Activated effector memory CD4-positive, alpha-beta T cell treated with anti-CD3 and anti-CD28 coated beads, Interleukin-2, amount 50 U/mL, for 16 hours (primary cell): Measurements from ENCODE around the gene TSSK6.

Experiments used
- DNase-seq: peaks from one replicate; pipeline ENCODE4 v3.0.0-alpha.2; 2020

Gene TSSK6

DNA sequence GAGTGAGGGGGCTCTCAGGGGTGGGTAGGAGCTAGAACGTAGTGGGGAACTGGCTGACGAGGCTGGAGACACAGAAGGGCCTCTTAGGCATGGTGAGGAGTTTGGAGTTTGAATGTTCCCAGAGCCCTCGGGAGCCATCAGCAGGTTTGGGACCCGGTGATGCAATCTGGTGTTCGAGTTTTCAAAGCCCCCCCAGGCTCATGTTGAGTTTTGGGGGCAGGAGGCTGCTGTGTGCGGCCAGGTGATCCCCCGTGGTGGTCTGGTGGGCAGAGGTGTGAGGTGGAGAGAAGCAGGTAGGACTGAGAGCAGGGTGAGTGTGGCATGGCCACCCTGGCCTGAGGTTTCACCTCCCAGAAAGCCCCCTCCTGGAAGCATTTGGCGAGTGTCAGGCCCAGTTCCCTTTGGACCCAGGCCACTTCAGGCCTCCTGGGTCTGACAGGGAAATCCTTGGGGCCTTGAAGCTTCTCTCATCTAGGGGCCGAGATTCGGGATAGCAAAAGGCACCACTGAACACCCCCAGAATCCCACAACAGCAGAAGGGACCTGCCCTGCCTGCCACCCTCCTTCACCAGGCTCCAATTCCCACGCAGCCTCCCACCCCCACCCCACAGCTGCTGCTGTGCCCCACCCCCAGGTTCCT, 14.6 kb upstream of the TSSK6 start:
- DNase-seq, result no peak

GRCh38 chr19:19528721-19529490, 13.6 kb upstream of the TSSK6 start, which contains the start of gene YJEFN3:
TSS of gene YJEFN3 (plus strand) at chr19:19528911. CDS start at chr19:19528933, 22 bp downstream.
- no peak for DNase-seq

- DNase-seq, result no peak
Measured at GRCh38 chr19:19527674-19528625, 12.6 kb upstream of the TSSK6 start.

DNA sequence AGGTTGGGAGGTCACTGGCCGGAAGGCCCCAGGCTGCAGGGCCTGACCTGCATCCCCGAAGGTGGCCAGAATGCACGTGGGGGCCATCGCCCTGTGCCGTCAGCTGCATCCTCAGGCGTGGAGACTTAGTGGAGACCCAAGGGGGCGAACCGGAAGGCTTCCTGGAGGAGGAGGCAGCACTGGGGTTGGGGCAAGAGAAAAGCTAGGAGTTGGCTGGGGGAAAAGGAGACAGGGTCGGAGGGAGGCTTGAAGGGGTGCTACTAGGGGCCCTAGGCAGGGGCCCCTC, 12.0 kb upstream of the TSSK6 start:
- DNase-seq, result no peak

GRCh38 chr19:19526581-19527370, 11.4 kb upstream of the TSSK6 start:
- DNase-seq, result no peak

DNA sequence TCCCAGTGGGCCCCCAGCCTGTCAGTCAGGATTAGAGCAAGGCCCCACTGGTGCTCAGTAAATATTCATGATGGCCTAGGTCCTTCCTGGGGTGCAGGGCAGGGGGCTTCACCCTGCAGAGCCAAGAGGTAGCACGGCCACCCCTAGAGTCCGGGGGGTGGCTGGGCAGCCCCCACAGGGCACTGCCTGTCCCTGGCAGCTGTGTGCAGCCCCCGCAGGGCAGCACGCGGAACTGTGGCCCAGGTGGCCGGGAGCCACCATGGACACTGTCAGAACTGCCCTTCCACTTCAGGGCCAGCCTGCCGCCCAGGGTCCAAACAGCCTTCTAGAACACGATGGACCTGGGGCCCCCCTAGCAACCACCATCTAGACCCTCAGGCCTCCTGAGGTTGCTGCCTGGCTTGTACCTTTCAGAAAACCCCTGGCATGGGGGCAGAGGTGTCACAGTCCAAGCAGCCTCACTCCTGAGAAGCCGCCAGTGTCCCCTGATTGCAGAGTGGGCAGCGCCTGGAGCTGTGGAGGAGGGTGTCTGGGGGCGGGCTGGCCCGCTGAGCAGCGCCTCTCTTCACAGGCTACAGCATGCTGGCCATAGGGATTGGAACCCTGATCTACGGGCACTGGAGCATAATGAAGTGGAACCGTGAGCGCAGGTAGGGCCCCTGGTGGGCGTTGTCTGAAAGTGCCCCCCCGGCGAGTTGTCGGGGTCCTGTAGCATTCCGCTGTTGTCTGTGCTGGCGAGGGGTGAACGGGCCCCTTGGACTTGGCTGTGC, 10.4 kb upstream of the TSSK6 start:
- DNase-seq, result no peak

- DNase-seq, result no peak
Measured at GRCh38 chr19:19524053-19524452, 8.7 kb upstream of the TSSK6 start.

DNA sequence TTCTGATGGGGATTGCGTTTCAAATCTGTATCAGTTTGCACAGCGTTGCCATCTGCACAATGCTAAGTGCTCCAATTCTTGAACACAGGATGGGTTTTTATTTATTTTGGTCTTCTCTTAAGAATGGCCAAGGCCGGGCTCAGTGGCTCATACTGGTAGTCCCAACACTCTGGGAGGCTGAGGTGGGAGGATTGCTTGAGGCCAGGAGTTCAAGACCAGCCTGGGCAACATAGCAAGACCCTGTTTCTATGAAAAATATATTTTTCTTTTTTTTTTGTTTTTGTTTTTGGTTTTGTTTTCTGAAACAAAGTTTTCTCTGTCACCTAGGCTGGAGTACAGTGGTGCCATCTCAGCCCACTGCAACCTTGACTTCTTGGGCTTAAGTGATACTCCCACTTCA, 7.8 kb upstream of the TSSK6 start:
- no peak for DNase-seq

GRCh38 chr19:19520989-19521388, 5.6 kb upstream of the TSSK6 start:
- DNase-seq, result no peak

GRCh38 chr19:19517235-19517619, 1.9 kb upstream of the TSSK6 start:
- DNase-seq, result no peak

GRCh38 chr19:19515642-19516519, 533 bp upstream of the TSSK6 start, which contains the start of gene NDUFA13:
TSS of gene NDUFA13 (plus strand) at chr19:19516225. CDS start at chr19:19516239, 14 bp downstream.
- peak; percentile 98 for DNase-seq

GRCh38 chr19:19514215-19514657, 1.1 kb downstream of the TSSK6 start:
- DNase-seq, result no peak

- no peak for DNase-seq
Measured at GRCh38 chr19:19513682-19514081, 1.7 kb downstream of the TSSK6 start.

GRCh38 chr19:19510432-19510831, 4.9 kb downstream of the TSSK6 start:
- no peak for DNase-seq

DNA sequence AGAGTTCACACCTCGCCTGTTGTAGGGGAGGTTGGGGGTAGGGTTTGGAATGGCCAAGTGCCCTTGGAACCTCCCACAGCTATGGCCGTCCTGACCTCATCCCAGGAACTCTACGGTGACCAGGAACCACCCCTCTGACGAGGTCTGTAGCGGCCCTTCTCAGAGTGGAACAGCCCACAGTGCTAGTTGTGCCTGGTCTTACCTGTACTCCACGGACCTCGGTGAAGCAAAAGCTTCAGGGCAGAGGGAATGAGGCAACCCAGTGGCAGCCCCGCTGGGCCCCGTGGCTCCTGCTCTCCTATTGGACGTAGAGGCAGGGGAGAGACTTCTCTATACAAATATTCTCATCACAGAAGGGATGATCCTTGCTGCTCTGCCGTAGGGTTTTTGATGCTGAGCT, 7.1 kb downstream of the TSSK6 start:
- no peak for DNase-seq

GRCh38 chr19:19507354-19507753, 8.0 kb downstream of the TSSK6 start:
- no peak for DNase-seq

DNA sequence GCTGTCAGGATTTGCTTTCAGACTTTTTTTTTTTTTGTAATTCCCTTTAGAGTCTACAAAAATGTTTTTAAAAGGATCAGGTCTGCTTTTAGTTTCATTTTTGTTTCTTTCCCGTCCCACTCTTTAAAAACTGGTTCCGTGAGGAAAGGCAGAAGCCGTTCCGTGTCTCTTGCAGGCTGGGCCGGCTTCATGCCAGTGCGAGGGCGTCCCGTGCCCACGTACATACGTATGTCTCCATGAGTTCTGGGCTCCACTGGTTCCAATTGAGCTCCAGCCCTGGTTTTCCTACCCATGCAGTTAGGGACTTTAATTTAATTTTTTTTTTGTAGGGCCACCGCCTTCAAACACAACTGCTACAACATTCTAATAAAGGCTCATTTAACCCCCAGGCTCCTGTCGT, 8.8 kb downstream of the TSSK6 start:
- no peak for DNase-seq

GRCh38 chr19:19505669-19506326, 9.6 kb downstream of the TSSK6 start:
- DNase-seq, result no peak

GRCh38 chr19:19504754-19505668, 10.3 kb downstream of the TSSK6 start:
- no peak for DNase-seq
